Ramos (cell line): Measurements from ENCODE around the gene PREP.

ENCODE experiments used
- in situ Hi-C: fragments of 300-500 bp; cut with MboI; formaldehyde crosslinking; loops from one replicate; pipeline ENCODE4 v1.14.3; 2022; ENCODE audit warnings: low sequenced_read_pairs; ENCODE audit not compliant: unreplicated experiment

The PREP gene

DNA sequence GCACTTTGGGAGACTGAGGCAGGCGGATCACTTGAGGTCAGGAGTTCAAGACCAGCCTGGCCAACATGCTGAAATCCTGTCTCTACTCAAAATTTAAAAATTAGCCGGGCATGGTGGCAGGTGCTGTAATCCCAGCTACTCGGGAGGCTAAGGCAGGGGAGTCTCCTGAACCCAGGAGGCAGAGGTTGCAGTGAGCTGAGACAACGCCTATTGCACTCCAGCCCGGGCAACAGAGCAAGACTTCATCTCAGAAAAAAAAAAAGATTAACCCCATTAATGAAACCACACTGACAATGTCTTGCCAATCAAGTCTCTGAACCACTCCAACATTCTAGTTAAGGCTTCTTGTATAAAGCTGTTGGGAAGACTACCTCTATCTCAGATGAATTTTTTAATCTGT lies 4.0 kb downstream of the PREP start:
- in situ Hi-C loops: no loop called here

DNA sequence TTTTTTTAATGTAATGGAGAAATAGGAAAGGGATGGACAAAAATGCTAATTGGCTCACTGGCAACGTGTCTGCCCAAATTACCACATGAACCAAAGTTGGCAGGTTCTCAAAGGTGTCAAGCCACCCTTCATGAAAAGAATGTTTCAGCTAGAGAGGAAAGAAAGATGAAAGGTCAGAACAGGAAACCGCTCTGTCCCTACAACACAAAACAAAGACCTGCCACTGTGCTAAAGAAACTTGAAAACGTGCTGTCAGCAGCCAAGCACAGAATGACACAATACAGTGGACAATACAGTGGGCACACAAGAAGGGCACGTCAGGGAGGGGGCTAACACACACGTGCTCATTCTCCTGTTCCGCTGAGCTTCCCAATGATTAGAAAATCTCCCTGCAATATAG lies 4.9 kb downstream of the PREP start:
- in situ Hi-C loops: no loop called here

DNA sequence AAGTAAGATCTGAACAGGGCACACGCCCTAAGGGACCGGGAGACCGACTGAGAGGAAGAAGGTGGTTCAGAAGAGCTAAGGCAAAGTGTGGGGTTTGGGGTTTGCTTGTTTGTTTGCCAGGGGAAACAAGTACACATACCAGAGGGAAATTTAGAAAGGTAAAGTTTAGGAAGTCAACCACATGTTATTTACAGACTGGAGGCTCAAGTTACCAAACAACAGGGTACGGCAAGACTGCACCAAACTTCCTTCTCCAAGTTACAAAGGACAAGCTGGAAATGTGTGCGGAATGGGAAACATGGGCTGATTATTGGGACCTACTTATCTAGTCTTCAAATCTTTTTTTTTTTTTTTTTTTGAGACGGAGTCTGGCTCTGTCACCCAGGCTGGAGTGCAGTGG lies 11.2 kb downstream of the PREP start:
- in situ Hi-C loops: no loop called here

DNA sequence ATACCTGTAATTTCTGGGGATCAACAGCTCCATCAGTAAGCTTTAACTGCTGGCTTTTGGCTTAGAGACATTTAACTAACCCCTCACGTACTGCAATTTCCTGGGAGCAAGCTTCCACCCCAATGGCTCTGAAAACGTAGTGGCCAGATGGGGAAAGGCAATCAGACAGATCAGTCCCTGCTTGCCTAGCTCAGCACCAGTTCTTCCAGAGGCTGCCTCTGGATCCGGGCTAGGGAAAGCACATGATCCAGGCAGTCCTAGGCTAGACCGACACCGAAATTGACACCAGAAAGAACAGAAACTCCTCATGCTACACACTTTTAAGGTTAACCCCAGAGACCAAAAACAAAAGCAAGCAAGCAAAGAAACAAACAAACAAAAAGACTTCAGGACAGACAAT lies 13.3 kb downstream of the PREP start:
- in situ Hi-C loops: no loop called here

DNA sequence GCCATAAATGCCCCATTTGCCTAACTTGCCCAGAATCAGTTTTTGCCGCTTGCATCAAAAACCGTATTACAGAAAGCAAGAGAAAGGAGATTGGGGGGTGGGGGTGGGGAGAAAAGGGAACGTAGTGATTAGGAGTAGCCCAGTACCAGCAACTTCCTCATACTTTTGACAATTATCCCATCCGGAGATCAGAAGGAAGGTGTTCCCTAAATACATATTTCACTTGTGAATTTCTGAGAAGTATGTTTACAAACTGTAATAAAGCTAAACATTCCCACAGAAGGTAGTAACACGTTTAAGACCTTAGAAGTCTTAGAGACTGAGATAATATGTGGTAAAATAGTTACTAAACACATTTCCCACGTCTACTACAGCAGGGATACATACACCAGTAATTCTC lies 14.5 kb downstream of the PREP start:
- in situ Hi-C loops: no loop called here

DNA sequence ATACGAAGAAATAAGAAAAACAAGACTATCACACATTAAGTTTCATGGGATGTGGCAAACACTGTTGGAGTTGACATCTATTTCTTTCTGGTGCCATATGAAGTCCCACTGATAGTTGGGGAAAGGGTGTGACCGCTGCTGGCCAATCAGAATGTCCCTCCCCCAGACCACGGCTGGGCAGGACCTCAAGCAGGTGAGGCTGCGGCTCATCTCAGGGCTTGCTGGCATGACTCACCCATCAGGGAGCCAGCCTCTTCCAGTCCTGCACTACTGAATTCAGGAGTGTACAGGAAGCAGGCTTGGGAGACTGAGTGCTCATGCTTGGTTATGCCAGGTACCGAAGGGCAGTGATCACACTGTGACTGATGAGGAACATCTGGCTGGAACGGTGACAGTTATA lies 18.9 kb downstream of the PREP start:
- in situ Hi-C loops: no loop called here

DNA sequence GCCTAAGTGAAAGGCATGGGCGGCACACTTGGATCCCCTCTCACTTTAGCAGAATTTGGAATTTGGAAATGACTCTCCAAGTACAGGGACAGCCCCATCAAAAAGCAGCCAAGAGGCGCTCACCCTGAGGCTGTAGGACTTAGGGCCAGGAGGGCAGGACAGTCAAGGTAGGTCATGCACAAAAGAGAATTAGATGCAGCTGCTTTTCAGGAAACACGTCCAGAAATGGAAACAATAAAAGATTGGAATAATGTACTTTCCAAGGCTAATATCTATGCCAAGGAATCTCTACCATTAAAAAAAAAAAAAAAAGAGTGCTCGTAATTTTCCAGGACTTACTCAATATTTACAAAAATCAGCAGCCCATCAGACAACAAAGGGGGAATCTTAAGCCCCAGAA lies 19.9 kb downstream of the PREP start:
- in situ Hi-C loops: no loop called here

DNA sequence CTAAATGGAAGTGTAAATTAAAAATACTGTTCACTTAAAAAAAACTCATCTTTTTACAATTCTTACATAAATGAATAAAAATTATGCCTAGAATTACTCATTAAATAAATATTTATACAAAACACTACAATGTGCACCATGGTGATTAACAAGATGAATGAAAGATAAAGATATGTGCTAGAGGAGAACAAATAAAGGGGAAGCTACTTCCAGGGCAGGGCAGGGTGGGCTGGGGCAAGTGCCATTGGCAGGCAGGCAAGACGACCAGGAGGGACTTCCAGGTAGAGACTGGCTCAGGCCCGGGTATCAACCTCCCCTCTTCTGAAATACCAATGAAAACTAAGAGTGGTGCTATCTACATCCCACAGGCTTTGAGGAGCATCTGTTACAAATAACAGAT lies 20.4 kb downstream of the PREP start:
- in situ Hi-C loops: no loop called here

DNA sequence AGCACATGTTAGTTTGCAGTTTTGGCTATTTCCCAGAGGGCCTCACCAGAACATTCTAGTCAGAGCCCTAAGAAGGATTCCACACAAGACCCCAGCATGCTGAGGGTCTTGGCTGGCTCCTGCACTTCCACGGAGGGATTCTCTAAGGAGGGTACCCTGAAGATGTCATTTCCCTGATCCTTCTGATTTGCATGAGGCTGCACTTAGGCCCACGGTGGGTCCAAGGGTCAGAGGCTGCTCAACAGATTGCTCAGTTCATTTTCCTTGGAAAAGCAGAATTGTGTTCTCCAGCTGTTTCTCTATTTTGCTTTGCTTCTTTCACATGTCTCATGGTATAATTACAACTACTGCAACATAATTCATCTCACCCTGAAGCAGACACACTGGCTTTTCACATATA lies 22.2 kb downstream of the PREP start:
- in situ Hi-C loops: no loop called here

DNA sequence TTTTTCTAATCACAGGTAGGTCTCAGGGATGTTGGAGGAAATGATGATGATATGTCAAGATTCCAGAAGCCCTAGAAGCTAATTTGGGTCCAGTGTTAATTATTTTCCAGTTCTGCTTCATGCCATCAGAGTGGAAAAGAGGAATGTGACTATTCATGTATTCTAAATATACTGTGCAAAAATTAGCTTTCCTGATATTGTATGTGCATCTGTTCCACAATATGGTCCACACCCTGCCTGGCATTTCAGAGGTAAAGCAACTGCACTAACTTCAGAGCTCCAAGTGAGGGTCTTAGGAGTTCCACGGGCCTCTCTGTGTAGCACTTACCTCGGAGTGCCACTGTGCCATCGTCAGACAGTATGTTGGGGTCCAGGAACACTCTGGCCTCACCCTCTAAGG lies 27.1 kb downstream of the PREP start:
- in situ Hi-C loops: no loop called here

DNA sequence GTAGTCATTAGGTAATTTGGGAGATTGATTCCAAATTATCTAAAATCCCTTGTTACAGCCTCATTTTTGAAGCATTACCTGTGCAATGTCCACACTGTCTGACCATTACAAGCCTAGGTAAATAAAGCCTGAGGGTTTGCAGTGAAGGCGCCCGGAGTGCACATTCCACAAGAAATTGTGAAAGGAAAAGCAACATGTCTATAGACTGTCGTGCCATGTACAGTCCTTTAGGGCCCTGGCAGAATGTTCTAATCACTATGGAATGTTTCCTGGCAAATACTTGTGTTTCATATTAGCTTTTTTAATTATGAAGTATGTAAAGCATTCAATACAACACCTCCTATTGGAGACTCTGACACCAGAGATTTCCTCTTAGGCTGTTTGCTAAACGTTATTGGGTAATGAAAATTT lies 28.9 kb downstream of the PREP start:
- in situ Hi-C loops: no loop called here

DNA sequence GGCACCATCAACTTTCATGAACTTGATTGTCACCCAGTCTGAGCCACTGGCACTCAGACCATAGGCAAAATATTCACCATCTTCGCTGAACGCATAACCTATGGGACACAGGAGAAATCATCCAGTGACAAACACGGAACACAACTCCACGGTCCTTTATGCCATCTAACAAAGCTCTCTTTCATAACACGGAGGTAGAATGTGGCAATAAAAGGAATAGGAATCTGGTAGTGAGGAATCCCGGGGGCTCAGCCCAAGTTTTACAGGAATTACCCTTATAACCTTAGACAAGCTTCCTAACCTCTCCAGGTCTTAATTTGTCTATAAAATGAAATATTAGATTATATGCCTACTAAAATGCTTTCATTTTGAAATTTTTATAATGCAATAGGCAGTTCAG lies 29.4 kb downstream of the PREP start:
- in situ Hi-C loops: no loop called here

DNA sequence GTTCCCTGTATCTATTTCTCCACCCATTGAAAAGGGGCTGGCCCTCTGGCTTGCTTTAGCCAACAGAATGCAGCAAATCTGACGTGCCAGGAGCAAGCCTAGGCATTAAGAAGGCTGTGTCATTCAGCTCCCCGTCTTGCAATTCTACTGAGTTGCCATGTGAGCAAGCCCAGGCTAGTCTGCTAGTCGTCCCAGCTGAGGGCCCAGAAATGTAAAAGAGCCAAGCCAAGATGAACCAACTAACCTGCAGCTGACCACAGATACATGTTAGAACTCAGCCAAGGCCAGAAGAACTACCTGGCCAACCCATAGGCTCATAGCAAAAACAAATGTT lies 30.1 kb downstream of the PREP start:
- in situ Hi-C loops: no loop called here

DNA sequence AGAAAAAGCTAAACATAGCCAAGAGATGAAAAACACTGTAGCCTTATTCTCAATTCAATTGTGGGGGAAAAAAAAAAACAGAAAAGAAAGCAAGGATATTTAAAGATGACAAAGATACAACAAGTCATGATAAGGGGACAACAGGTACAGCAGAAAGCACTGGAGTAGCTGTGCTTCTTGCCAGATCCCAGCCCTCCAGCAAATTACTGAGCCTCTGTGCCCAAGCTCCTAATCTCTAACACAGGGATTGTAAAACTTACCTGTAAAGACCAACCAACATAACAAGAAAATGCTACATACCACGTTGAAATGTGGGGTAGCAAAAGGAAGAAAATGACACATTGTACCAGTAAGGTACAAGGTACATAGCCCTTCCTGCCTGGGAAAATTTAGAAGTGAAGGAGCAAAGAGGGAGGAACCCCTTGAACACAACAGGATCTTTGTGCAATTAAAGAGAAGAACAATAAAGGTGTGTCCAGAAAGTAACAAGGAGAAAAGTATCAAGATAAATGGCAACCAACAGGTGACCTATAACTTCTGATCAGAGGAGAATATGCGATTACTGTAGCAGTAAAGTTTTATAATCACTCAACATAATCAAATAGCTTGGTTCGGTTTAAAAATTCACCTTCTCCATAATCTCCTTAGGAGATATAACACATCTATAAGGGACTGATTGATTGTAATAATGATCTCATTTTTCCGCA lies 30.6 kb downstream of the PREP start:
- in situ Hi-C loops: no loop called here

DNA sequence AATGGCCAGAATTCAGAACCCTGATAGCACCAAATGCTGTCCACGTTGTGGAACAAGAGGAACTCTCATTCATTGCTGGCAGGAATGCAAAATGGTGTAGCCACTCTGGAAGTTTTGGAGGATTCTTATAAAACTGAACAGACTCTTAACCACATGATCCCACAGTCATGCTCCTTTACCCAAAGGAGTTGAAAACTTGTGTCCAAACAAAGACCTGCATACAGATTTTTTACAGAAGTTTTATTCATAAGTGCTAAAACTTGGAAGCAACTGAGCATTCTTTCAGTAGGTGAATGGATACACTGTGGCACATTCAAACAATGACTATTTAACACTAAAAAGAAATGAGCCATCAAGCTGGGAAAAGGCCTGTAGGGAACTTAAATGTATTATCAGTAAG lies 32.5 kb downstream of the PREP start:
- in situ Hi-C loops: no loop called here

DNA sequence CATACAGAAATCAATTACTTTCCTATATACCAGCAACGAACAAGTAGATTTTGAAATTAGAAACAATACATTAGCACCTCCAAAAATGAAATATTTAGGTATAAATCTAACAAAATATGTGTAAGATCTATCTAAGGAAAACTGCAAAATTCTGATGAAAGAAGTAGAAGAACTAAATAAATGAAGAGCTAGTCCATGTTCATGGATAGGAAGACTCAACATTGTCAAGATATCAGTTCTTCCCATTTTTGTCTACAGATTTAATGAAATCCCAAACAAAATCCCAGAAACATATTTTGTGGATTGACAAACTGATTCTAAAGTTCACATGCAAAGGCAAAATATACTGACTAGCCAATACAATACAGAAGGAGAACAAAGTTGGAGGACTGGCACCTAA lies 33.7 kb downstream of the PREP start:
- in situ Hi-C loops: no loop called here

DNA sequence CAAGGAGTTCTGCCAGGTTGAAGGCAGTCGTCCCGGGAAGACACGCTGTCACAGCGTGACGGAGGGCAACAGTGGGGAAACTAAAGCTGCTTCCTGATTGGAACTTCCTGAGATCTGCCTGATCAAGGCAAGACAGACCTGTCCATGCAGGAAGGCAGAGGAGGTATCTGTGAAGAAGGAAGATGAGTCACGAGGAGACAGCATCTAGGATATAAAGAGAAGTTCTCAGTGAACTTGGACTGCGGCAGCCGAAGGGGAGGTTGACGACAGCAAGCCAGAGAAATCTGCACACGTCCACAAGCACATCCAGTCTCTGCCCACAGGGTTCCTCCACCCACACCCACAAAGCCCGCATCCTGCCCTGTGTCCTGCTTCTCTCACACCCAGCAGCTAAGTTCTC lies 38.6 kb downstream of the PREP start:
- in situ Hi-C loops: no loop called here

DNA sequence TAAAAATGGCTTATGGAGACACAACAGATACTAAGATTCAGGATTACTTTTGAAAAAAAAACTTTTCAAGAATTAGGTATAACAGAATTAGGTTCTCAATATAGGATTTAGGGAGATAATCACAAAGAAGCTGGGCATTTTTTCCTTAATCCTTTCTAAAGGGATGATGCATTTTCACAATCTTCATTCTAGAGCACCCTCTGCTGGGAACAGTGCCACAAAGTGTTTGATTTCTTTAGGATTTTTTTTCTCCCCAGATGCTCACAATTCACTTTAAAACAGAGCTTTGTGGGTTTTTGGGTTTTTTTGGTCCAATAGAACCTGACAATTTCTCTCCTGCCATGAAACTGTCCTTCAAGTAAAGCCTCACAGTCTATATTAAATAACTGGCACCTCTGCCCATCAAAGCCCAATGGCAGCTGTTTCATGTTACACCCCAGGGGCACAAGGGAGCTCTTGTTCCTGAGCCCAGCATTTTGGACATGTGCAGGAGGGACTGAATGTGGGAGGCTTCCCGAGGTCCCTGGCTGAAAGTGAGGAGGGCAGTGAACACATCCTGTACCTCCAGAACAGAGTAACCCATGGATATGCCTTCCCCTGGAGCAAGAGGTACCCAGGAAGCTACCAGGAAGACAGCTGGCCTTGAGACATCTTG lies 39.7 kb downstream of the PREP start:
- in situ Hi-C loops: no loop called here

DNA sequence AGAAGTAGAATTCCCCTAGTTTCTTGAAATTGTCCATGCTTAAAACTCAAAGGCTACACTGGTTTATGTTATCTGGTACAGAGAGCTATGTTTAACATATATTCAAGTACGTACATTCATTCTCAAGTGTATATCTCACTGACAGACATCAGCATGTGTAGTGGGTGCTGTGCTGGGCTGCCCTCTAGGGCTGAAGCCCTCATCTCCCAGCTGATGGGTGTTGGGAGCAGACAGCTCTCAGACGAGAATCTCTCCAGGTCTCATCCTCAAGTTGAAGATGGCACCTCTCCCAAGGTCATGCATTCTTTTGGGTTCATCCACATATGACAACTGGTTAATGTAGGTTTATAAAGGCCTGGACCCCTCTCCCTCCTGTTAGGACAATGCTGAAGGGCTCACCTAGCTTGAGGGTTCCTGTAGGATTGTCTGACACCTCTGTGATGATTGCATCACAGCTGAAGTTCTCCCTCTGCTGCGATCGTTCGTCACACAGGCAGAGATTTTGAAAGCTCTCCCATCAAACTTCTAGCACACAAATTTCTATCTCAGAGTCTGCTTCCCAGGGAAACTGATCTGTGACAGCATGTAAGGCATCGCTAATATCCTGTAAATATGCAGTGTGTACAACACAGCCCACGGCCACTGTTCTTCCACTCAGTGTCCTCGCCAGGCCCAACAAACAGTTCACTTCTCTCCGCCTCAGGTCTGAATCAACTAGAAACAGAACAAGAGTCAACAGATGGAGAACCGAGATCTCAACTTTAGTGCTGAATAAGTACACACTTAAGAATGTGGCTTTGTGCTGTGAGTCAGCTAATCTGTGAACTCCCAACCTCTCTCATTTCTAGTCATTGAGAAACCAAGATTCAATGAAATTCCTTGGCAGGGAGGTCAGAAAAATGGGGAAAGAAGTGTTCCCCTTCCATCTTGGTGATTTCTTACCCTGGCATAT lies 43.2 kb downstream of the PREP start:
- in situ Hi-C loops: no loop called here

DNA sequence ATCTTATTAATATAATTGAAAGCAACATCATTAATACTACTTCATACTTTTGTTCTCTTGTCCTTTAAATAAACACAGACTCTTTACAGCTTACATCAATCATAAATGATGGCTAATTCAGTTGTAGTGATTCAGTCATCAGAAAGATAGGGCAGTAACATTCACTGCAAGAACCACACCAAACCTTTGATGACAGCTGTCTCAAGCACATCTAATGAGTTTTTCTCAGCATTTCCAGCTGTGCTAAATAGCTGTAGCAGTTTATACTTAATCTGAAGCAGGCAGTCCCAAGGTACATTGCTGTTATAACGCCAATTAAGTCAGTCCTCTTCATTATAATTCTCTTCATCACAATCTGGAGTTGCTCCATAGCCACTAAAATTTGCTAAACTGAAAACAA lies 45.7 kb downstream of the PREP start:
- in situ Hi-C loops: no loop called here

DNA sequence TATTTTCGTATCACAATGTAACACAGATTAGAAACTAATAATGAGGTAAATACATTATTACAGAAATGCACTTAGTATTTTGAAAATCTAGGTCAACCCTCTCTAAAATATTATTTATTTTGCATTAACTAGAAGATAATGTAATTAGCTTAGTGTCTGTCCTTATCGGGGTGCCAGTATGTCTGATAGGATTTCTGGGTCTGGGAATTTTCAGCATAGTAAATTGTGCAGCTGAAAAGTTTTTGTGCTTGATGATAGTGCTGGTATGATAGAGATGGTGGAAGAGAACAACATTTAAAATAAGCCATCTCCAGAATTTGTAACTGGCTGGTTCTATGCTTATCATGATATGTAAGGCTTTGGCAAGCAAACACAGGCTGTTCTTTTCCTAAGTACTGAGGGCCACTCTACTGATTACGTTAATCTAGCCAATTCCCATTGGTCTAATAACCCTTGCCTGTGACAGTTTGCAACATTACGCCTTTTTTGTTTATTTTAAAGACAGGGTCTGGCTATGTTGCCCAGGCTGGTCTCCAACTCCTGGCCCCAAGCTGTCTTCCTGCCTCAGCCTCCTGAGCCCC lies 50.8 kb downstream of the PREP start:
- in situ Hi-C loops: no loop called here
